ENCODE measurements around the gene HS6ST1.
A peak's percentile ranks its signal among the peaks of the same experiment; 100 is the strongest.
"Not testable (repeated sequence)": the region's sequence is repeated elsewhere in the genome, so short reads cannot be mapped to it uniquely, and the experiment has no call there.

The HS6ST1 gene

DNA sequence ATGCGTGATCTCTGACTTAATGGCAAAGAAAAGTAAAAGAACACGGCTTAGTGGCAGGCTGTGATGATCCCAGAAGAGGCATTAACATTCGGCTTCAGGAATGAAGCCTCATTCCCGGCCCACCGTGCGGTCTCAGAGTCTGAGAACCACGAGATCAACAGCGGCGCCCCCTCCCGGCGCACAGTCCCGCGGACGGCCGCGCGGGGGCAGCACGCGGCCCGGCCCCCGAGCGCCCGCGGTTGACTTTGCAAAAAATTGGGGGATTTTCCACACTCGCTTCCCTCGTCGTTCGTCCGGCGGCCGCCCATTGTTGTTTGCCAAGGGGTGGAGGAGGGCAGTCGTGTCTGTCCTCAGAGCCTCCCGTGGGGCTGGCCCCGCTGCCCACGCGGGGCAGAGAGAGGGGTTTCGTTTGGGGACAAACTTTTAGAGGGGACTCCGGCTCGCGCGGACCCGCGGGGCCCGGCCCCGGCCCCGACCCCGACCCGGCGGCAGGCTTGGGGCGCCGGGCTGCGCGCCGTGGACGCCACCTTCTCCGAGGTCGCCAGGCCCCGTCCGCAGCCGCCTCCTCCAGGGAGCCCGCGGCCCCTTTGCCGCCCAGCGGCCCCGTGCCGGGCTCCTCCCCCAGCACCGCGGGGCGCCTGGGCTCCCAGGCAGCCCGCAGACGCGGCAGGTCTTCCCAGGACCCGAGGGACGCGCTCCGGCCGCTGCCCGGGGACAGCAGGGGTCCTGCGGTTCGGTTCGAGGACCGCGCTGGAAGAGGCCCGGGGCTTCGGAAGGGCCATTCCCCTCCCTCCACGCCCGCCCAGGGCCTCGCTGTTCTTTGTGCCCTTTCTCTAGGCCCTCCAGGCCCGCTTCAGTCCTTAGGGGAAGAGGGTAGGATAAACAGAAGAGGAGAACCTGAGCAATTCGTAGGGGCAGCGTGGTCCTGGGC, 3.4 kb upstream of the HS6ST1 start:
- DNase-seq = peak; percentile 61

DNA sequence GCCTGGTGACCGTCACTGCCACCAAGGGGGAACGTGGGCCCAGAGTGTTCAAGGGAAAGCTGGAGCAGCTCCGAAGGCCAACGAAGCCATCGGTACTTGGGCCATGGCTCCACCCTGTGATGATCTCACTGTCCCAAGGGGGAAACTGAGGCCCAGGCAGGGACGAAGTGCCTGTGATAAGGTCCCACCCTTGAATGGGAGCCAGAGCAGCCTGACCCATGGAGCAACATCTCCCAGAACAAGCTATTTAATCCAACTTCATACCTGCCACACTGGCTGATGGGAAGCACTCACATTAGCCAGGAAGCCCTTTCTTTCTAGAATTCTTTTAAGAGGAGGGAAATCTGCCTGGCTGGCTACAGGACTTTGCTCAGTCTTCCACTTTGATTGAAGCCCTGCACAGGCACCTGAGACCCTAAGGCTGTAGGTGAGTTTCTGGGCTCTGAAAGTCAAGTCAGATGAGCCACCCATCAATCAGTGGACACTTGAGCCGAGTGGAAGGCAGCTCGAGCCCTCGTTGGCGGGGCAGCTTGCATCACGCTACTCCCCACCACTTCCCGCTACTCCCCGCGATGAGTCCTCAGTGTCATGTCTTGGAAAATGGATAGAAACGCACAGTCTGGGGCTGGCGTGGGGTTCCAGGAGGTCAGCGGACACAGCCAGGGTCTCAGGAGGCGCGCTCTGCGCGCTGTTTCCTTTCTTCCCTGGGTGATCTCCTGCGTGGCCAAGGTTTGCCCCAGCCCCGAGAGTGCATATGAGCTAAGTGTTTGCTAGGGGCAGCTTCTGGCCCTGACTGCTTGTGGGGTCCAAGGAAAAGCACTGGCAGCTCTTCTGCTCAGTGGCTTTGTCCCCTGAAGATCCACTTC, 2.5 kb upstream of the HS6ST1 start:
- DNase-seq = no peak

DNA sequence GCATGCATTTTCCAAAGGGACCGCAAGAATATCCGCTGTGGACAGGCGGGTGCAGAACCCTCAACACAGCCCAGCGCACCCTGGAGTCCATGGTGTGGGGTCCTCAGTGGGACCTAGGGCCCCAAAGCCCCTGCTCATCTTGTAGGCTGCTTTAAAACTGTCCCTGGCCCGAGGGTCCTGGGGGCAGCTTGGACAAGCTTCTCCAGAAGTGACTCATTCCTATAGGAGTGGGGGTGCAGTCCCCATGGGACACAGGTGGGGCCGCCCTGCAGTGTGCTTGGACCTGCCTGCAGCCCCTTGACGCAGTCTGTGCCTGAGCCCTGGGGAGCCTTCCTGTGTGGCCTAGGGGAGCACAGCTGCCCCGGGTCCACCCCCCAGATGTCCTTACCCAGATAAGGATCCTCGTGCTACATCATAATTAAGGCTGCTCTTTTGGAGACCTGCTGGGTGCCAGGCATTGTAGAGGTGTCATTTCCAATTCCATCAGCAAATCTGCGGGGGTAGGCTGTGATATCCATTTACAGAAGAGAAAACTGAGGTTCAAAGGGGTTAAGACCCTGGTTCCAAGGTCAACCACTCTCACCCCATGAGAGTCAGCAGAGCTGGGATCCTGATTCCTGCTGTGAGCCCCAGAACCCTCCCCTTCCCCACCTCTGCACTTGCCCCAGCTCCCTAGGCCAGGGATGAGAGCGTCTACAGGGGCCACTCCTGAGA, 1.7 kb upstream of the HS6ST1 start:
- DNase-seq = no peak

DNA sequence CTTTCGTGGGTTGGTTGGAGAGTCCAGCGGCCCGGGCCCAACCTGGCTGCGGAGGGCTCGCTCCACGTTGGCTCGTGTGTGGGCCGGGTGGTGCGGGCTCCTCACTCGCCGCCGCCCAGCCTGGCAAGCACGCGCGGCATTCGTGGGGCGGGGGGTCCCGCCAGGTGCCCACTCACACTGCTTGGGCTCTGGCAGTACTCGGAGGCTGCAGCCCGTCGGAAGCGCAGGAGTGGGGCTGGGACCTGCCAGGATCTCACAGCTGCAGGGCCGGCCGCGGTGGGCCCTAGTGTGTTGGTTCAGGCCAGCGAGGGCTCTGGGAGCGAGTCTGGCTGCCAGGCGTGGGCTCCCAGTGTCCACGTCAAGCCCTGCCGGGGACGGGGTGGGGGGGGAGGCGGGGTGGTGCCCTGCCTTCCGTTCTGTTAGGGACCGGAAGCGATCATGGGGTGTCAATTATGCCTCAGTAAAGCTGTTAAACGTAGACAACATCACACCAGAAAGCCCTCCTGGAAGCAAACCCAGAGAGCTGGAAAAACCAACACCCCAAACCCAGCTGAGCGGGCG, 1.0 kb upstream of the HS6ST1 start:
- DNase-seq = no peak

DNA sequence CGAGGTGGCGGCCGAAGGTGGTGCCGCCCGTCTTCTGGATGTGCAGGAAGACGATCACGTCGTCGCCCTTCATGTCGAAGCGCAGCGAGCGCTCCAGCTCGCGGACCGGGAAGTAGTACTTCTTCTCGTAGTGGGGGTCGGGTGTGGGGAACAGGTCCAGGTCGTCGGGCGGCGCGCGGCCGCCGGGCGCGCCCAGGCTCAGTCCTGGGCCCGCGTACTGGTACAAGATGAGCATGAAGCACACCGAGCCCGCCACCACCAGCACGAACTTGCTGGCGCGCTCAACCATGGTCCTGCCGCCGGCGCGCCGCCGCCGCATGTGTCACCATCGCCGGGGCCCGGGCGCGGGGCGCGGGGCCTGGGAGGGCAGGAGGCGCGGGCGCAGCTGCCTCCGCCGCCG, 423 bp downstream of the HS6ST1 start:
- not testable (repeated sequence) for DNase-seq

- DNase-seq = not testable (repeated sequence)
Measured at GRCh38 chr2:128317899-128318225, 806 bp downstream of the HS6ST1 start.

GRCh38 chr2:128317181-128317898, 1.3 kb downstream of the HS6ST1 start:
- peak; percentile 37 for DNase-seq

DNA sequence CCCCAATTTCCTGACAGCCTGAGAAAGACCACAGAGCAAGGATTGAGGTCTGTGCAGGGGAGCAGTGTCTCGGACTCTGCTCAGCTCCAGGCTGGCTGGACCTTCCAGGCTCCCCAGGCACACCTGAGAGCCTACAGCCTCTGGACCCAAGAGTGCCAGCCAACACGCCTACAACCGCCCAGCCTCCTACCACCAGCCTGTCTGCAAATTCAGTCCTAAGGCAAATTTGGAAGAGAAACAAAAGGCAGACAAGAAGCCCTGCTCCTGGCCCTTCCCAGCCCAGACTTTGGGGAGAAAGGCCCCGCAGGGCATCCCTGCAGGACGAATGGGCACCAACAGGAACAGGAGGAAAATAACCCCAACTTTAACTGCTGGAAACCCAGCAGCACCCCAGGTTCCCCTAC, 1.9 kb downstream of the HS6ST1 start:
- no peak for DNase-seq

GRCh38 chr2:128315829-128316776, 2.6 kb downstream of the HS6ST1 start:
- DNase-seq = no peak

GRCh38 chr2:128315122-128315828, 3.4 kb downstream of the HS6ST1 start:
- DNase-seq = no peak

DNA sequence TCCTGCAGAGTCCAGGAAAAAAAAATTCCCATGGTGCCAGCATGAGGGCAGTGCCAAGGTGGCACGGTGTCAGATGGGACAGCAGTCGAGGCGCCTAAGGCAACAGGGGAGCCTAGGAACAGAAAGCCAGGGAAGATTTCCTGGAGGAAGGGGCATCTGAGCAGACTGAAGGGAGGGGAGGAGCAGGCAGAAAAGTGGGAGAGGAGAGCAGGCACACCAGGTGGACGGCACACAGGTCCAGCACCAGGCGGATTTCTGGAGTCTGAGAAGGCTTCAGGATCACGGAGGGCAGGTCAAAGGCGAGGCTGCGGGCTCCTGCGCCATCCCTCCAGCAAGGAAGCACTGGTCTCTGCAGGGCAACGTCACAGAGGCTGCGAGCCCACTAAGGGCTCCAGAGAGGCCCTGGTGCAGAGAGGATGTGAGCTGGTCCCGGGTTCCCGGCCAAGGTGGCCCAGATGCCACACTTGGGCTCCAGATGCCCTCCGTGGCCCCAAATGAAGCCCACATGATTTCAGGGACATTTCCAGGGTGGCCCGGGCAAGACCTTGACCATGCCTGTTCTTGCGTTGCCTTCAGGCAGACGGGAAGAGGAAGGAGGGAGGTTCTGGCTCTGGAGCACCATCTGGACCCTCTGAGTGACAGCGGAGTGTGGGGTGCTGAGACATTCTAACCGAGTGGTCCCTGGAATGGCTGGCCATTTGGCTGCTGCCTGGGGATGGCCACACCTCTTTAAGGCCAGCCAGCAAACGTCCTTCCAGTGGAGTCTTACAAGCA, 4.1 kb downstream of the HS6ST1 start:
- DNase-seq = no peak

DNA sequence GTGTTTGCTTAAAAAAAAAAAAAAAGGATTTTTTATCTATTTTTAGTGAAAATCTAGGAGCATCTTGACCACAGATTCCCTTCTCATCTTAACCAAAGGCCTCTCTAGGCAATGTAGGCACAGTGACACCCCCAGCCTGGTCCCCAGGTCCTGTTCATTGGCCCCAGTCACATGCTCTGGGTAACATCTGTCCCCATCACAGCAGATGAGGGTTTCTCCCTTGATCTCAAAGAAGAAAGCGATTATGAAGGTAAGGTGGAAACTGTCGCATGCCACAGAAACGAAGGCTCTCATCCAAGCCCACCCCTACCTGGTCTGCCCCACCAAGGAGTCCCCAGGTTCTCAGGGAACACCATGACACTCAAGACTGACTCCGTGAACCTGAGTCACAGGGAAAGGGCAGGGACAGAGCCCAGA, 4.7 kb downstream of the HS6ST1 start:
- no peak for DNase-seq

- DNase-seq = no peak
Measured at GRCh38 chr2:128313091-128313836, 5.4 kb downstream of the HS6ST1 start.

- no peak for DNase-seq
Measured at GRCh38 chr2:128312411-128312810, 6.3 kb downstream of the HS6ST1 start.

- DNase-seq = no peak
Measured at GRCh38 chr2:128311755-128312341, 6.8 kb downstream of the HS6ST1 start.

DNA sequence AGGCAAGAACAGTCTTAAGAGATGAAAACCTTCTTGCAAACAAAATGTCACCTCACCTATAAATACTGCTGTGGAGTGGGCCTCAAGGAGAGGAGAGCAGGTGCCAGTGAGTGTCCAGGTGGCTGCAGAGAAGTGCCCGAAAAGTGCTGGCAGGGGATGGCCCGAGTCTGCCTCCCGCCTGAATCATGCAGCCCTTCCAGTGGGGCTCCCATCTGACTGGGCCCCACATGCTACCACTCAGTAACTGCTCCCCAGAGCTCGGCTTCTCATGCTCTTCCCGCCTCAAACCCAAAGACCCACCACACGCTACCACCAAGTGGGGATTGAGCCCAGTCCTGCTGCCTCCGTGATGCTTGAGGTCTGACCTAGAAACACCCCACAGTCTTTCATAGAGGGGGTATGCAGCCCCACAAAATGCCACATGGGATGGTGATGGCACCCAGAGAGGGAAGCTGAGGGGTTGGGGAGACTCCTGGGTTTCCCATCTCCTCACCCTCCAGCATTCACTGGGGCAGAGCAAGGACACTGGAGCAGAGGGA, 7.4 kb downstream of the HS6ST1 start:
- no peak for DNase-seq

DNA sequence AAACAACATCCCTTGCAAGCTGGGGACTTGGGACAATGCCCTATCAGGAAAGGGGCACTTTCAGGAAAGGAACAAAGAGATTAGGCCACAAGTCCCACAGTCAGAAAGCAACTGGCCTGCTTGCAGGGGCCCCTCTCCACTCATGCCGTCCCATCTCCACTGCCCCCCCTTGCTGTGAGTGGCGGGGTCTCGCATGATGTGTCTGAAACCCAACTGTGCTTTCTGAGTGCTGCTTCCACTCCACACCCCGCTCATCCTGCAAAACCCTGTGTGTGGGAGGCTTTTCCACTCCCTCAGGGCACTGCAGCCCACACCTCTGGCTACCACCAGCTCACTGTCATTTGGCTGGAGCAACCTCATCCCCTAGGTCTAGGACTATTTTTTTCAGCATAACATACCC, 7.9 kb downstream of the HS6ST1 start:
- no peak for DNase-seq

- no peak for DNase-seq
Measured at GRCh38 chr2:128310094-128310716, 8.5 kb downstream of the HS6ST1 start.
